ENCODE measurements around the gene DNAJB1. TPM values are rescaled to one million over a fixed set of nuclear protein-coding genes. Genes with fewer than 3 reads are reported as not detected.
"Not testable (repeated sequence)": the region's sequence is repeated elsewhere in the genome, so short reads cannot be mapped to it uniquely, and the experiment has no call there.

DNAJB1 gene
- total RNA-seq, 1 donor from 2014 or later = 55.3 TPM

DNA sequence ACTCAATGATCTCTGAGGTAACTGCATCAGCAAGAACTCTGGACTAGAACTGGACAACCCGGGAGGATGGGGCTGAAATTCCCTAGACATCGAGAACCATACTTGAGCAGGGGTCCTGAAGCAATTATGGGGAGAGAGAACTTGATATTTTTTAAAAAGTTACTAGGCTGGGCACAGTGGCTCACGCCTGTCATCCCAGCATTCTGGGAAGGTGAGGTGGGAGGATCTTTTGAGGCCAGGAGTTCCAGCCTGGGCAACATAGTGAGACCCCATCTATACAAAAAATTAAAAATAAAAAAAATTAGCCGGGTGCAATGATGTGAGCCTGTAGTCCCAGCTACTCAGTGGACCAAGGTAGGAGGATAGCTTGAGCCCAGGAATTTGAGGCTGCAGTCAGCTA, 2.3 kb upstream of the DNAJB1 start:
- no peak for DNase-seq (ENCODE audit: low read depth)

DNA sequence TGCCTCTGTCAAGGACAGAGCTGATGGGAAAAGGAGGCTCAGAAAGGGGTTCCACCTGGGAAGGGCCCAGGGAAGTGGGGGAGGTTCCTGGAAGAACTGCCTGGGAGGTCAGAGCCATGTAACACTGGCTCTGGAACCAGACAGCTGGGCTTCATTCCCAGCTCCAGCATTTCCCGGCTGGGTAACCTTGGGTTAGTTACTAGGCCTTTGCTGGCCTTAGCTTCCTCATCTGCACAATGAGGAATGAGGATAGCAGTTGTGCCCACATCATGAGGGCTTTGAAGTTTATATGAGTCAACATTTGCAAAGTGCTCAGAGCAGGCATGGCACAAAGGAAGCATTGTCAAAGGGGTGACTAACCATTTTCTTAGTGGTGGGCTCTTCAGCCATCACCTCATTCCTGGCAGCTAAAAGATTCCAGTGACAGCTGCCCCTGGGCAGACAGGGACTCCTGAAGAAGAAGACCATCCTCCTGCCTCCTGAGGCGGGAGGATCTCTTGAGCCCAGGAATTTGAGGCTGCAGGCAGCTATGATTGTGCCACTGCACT, 1.7 kb upstream of the DNAJB1 start:
- peak; percentile 97 for DNase-seq (ENCODE audit: low read depth)

DNA sequence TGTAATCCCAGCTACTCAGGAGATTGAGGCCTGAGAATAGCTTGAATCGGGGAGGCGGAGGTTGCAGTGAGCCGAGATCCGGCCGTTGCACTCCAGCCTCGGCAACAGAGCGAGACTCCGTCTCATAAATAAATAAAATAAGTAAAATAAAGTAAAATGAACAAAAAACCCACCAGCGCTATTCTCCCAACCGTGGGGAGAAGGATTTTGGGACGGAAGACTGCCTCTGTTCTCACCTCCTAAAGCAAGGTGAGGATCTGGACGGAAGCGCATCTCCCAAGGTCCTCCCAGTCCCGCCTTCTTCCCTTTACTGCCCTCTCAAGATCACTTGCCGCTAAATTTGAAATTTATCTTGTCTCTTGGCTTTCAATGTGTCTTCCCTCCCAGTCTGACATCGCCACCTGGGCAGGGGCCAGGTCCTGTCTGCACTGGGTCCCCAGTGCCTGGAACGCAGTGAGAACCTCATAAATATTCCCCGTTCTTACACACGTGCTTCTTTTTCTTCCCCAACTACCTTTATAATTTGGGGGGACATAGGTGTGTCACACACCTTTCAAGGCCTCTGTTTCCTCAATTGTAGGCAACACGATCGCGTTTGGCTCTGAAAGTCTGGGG, 1.2 kb upstream of the DNAJB1 start:
- no peak for DNase-seq (ENCODE audit: low read depth)

- DNase-seq (ENCODE audit: low read depth) = no peak
These were observed 754 bp downstream of the DNAJB1 start for GRCh38 chr19:14517446-14517839.

DNA sequence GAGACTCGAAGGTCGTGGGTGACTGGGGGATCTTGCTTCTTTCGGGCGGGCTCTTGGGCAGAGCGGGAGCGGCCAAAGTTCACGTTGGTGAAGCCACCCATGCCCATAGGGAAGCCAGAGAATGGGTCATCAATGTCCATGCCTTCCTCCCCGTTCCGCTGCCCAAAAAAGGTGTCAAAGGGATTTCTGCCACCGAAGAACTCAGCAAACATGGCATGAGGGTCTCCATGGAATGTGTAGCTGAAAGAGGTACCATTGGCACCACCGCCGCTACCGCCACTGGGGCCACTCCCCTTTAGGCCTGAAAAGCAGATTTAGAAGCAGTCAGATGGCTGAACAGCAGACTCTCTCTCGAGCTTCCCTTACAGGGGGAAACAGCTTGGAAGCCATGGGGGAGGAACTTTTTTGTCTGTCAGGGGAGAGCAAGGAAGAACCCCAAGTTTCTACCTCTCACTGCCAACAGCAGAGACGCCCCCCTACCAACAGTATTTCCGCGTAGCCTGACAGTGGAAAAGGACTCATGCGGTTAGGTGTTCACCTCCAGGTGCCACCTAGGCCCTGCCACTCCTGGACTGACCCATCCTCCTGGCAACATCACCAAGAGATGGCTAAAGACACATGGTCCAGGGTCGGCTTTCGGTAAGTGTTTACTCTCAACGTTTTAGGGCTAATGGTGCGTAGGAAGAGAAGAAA, 1.3 kb downstream of the DNAJB1 start:
- no peak for DNase-seq (ENCODE audit: low read depth)

DNA sequence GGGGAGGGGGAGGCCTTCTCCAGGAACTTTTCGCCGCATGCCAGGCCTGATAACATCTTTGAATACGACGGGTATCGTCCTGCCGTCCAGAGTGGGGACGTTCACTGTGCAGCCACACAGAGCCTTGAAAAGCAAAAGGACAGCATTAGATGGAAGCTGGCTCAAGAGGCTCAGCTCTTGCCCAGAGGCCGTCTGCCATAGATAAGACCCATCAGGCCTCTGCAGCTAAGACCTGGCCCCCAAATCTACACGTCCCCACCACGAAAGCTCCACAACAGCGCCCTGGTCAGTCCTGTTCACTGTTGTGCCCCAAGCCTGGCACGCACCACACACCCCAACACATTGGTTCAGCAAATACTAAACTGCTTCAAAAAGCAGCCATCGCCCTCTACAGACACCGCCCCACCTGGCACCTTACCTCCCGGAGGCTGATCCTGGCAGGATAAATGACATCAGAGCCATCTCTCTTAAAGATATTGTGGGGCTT, 2.1 kb downstream of the DNAJB1 start:
- DNase-seq (ENCODE audit: low read depth) = no peak

- DNase-seq (ENCODE audit: low read depth) = no peak
These were observed 2.6 kb downstream of the DNAJB1 start for GRCh38 chr19:14515501-14516047.

DNA sequence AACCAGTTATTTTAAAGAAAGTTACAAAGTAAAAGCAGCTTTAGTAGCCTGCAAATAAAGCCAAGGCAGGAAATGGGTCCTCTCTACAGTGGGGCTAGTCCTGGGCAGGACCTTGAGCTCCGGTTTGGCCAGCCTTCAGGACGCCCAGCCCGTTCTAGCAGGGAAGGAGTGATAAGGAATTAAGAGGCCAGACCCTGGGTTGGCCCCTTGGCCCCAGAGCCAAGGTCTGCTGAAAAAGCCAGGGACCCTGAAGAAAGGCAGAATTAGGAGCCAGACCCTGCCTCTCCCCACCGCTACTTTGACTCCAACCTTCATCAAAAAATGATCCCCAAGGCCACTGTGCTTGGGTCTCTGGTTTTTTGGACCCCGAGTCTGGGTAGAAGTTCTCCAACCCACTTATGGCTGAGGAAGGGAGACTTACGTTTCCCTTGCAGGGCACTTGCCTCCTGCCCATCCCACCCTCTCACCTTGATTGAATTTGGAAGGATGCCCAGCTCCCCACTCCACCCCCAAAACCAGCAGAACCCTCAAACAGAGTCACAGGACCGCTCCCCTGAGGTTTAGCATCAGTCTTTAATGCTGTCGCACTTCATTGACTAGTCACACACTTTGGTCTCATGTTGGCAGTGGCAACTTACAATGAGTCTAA, 3.9 kb downstream of the DNAJB1 start:
- no peak for DNase-seq (ENCODE audit: low read depth)

GRCh38 chr19:14512406-14512961, 5.7 kb downstream of the DNAJB1 start:
- no peak for DNase-seq (ENCODE audit: low read depth)

DNA sequence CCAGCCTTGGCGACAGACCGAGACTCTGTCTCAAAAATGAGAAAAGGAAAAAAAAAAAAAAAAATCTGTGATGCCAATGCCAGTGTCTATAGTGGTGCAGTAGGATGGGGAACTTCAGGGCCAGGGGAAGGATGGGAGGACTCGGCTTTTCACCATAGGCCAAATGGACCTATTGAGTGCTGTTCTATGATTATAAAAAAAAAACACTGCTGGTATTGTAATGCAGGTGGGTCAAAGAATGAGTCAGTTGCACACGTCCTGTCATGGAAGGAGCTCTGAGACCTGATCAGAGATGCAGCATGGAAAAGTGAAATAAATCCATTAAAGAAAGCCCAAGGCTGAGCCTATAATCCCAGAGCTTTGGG, 7.0 kb downstream of the DNAJB1 start:
- no peak for DNase-seq (ENCODE audit: low read depth)

DNA sequence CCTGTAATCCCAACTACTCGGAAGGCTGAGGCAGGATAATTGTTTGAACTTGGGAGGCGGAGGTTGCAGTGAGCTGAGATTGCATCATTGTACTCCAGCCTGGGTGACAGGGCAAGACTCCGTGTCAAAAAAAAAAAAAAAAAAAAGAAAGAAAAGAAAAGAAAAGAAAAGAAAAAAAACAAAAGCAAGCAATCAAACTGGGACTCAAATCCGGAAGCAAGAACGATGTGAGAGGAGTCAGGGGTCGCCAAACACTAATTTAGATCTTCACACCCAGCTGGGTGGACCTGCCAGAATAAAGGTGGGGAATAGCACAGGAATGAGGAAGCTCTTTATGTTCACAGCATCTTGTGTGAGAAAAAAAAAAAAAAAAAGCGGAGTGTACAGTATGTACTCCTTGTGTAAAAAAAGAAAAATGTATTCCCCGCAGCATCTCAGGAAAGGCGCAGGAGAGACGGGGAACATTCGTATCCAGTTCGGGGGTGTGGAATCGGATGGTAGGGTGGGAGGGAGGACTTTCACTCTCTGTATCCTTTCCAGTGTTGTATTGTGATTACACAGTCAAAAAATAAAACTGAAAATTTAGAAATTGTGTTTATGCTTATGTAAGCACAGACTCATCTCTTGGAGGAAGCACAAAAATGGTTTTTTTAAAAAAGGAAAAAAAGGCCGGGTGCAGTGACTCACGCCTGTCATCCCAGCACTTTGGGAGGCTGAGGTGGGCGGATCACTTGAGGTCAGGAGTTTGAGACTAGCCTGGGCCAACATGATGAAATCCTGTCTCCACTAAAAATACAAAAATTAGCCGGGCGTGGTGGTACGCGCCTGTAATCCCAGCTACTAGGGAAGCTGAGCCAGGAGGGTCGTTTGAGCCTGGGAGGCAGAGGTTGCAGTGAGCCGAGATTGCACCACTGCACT, 7.6 kb downstream of the DNAJB1 start:
- DNase-seq (ENCODE audit: low read depth) = no peak

DNA sequence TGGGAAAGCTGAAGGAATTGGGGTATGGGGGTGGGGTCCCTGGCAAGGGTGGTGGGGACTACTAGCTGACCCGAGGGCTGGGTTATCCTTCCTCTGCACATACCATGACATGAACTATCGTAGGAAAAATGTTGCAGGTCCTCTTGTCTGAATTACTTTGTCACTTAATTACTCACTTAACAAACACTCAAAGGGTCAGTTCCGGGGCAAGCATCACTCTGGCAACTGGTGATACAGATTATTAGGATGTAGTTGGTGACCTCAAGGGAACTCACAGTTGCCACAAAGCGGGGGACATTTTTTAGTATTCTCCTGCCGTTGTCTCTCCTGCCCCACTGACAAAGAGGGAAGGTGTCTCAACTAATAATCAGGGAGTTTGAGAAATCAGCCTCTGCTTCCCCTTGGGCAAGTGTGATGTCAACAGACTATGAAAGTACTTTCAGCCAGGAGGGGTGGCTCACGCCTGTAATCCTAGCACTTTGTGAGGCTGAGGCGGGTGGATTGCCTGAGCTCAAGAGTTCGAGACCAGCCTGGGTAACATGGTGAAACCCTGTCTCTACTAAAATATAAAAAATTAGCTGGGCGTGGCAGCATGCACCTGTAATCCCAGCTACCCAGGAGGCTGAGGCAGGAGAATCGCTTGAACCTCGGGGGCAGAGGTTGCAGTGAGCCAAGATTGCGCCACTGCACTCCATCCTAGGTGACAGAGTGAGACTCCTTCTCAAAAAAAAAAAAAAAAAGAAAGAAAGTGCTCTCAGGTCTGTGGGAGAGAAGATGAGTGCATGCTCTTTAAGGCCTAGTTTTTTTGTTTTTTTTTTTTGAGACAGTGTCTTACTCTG, 10.3 kb downstream of the DNAJB1 start:
- DNase-seq (ENCODE audit: low read depth) = peak; percentile 70

DNA sequence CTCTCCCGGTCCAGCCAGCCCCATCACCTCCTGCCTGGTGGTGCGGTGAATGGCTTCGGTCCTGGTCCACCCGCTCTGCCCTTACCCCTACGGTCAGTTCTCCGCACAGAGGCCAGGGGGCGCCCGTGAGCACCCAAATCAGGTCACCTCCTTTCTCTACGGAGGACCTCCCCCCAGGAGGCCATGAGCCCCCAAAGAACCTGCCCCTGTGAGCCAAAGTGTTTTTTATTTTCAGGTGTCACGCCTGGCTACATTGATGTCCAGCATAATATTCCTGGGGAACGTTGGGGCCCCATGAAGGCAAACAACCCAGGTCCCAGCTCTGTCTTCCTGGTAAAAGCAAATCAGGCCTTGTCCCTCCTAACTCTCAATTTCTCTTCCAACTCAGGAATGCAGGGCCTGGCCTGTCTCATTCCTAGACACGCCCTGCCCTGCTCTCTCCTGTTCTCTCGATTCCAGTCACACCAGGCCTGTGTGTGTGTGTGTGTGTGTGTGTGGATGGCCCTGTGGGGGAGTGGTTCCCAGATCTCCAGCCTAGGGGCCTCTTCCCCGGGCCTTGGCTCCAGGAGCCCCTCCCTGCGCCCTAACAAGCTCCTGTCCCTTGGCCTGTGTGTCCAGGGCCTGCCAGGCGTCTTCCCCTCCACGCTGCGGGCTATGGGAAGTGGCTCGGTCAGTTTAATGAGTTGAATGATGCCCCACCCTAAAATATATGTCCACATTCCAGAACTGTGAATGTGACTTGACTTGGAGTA, 12.5 kb downstream of the DNAJB1 start:
- peak; percentile 70 for DNase-seq (ENCODE audit: low read depth)

GRCh38 chr19:14504575-14504974, 13.6 kb downstream of the DNAJB1 start:
- not testable (repeated sequence) for DNase-seq (ENCODE audit: low read depth)

- no peak for DNase-seq (ENCODE audit: low read depth)
These were observed 14.9 kb downstream of the DNAJB1 start for GRCh38 chr19:14503285-14503684.

DNA sequence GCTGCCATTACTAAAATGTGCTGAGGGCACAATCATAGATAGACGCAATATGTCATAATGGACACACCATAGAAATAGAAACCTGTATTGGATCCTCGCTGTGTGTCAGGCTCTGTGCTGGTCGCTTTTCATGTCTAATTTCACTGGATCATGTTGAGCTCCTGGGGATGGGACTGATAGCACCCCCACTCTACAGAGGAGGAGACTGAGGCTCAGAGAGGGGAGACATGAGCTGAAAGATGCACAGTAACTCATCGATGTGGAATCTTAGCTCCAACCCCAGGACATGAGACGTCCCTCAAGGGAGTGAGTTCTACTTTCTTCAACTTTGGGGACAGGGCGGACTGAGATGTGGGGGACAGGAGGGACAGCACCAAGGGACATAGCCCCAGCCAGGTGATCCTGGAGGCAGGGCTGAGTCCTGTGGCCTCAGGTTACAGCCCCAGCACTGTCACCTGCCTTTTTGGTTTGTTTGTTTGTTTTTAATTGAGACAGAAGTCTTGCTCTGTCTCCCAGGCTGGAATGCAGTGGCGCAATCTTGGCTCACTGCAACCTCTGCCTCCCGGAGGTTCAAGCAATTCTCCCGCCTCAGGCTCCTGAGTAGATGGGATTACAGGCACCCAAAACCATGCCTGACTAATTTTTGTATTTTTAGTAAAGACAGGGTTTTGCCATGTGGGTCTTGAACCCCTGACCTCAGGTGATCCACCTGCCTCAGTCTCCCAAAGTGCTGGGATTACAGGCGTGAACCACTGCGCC, 15.7 kb downstream of the DNAJB1 start:
- peak; percentile 69 for DNase-seq (ENCODE audit: low read depth)

GRCh38 chr19:14497228-14497921, 20.8 kb downstream of the DNAJB1 start:
- no peak for DNase-seq (ENCODE audit: low read depth)

GRCh38 chr19:14496834-14497227, 21.4 kb downstream of the DNAJB1 start:
- peak; percentile 64 for DNase-seq (ENCODE audit: low read depth)
